GM18867 (cell line): ENCODE measurements around the gene PREP.
"Not testable (repeated sequence)": the region's sequence is repeated elsewhere in the genome, so short reads cannot be mapped to it uniquely, and the experiment has no call there.

Experiments
- ATAC-seq: cut with Tn5 transposase; IDR thresholded peaks from one replicate; pipeline ENCODE4 v1.9.1; 2021; ENCODE audit warnings: mild to moderate bottlenecking, moderate library complexity; ENCODE audit not compliant: unreplicated experiment

The PREP gene

DNA sequence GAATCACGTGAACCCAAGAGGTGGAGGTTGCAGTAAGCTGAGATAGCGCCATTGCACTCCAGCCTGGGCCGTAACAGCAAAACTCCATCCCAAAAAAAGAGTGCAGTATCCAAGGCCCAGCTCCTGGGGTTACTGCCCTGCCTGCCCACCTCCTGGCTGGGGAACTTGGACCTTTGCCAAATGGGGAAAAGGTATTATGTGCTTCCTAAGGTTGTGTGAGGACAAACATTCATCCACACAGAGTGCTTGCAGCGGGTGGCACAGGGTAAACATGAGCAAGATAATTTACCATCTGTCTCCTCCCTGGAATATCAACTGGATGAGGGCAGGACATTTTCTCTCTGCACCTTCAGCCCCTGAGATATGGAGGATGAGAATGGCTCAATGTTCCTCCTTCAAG is 128.2 kb downstream of the PREP start:
- ATAC-seq, result no peak

DNA sequence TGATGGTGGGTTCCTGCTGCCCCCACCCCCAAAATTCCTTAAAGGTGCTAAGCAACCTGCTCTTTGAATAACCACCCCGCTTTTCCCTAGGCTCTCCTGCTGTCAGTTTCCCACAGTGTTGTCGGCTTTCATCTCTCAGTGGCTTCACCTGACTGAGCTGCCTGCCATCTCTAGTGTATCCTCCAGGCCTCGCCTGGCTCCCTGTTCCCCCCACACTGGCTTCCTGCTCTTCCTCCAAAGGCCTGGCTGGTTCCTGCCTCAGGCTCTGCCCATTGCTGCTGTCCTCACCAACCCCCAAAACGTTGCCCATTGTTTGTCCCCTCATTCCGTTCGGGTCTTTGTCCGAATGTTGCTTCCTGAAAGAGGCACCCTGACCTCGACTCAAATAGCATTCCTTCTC is 129.3 kb downstream of the PREP start:
- no peak for ATAC-seq

DNA sequence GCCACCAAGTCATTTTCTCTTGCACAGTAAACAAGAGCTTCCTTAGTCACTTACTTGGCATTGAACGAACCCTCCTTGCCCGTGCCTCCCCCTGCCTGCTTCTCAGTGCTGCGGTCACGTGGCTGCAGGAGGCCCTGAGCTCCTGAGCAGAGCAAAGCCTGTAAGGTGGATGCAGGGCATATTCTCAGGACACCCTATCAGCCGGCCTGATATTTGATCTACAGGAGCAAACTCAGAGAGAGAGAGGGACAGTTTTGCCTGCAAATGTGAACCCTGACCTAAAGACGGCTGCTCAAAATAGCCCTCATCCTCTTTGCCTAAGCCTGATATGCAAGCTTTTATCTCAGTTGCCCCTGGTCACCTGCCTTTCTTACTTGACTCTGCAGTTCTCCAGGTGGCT is 130.1 kb downstream of the PREP start:
- ATAC-seq, result no peak

DNA sequence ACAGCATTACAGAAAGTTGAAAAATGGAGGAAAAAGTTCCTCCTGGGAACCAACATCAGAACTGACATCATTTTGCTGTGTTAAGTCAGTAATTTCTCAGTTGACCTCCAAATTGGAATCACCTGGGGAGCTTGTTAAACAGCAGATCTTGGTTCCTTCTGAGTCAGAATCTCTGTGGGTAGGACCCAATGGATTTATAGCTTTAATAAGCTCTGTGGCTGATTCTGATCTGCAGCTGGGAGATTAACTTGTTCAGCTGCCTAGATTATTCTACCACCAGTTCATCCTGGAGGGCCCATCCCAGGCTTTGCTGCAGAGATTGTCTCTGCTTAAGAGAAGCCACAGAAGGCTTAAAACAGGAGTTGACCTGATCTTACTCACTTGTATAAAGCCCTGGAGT is 132.4 kb downstream of the PREP start:
- no peak for ATAC-seq

DNA sequence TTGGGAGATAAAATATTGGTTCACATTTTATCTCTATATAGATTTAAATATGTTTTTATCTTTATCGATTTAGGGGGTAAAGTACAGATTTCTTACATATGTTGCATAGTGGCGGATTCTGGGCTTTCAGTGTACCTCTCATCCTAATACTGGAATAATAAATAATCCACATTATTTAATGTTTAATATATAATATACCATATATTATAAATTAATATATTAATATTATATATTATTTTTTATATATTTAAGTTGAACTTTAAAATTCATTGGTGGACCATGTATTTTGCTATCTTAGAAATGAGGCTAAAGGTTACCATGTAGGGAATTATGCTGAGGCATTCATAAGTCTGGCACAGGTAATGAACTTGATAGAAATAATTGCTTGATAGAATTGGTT is 133.5 kb downstream of the PREP start:
- no peak for ATAC-seq

DNA sequence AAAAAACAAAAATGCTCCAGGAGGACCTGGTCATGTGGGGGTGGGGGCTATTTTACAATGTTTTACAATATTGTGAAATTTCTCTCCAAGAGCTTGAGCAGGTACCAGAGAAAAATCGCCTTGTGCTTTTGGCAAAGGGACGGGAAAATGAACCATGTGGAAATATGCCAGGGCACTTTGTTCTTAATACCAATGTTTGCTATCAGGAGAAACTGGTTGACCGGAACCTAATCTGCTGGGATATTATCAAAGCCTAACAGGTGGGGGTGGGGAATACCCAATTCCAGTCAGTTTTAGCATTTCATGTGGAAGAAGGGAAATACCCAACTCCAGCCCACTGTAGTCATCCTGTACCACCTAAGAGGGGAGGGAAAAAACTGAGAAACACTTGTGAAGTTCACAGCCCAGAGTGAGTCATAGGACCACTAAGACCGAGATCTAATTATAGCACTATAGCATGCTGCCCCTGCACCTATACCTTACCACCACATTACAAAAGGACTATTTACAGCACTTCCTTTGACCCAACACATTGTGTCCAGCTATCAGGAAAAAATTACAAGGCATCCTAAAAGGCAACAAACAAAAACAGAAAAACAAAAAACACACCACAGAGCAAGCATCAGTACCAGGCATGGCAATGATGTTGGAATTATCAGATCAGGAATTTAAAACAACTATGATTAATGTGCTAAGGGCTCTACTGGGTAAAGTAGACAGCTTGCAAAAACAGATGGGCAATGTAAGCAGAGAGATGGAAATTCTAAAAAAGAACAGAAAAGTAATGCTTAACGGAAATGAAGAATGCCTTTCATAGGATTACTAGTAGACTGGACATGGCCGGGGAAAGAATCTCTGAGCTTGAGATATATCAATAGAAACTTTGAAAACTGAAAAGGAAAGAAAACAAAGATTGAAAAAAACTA is 138.9 kb downstream of the PREP start:
- no peak for ATAC-seq

DNA sequence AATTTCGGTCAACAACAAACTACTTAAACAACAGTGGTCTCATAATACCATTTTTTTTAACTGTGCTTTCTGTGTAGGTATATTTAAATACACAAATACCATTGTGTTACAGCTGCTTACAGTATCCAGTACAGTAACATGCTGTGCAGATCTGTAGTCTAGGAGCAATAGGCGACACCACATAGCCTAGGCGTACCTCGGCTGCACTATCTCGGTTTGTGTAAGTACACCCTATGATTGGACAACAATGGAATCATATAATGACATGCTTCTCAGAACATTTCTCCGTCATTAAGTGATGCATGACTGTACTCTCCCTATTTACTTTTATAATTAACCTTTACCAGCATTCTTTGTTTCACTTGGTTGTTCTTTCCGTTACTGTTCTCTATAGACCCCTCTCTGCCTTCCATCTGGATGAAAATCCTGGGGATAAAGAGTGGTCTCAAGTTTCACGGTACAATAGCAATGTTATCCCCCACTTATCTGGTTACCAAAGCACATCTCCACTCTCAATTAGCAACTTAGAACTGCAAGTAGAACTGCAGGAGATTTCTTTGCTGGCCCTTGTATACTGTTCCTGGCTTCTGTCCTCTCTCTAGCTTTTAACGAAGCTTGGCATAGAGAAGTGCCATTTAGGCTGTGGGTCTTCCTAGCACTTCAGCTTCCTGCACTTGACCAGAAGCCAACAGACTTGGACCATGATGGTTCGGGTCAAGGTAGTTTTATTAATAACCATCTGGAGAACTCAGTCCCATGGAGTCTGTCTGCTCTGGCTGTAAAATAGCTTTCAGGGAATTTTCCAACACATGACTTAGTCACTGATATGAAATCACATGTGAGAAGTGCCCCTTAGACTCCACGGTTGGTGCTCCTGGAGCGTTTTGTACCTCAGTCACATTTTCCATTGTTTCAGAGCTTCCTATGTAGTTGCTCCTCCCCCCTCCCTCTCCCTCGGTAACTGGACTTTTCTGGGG is 142.7 kb downstream of the PREP start:
- no peak for ATAC-seq

DNA sequence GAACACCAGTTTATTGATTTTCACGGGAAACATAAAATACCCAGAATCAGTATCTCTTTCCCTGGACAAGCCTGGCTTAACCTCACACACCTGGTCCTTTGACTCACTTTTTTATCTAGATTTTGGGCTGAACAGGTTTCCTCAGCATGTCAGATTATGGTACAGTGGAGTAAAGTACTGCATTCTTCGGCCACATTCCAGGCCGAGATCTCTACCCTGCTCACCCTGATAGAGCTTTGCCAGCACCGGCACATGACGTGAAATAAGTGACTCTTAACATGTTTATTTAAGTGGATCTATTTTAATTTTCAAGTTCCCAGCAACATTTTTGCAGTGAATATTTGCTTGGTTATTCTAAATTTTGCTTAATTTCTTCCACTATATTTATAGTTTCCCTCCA is 144.1 kb downstream of the PREP start:
- ATAC-seq, result no peak

DNA sequence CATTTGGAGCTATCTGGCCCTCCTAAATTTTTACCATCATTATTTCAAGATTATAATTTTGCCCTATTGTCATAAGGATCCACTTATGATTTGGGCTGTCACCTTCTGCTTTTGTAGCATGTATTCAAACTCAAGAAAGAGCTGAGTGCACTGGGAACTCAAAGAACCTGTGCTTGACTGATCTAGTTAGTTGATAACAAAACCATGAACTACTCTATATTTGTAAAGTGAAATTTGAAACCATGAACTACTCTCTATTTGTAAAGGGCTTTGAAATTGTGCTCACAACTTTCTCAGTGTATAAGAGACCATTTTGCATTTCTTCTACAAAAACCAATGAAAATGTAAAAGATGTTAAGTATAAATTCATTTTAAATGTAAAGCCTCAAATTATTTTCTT is 145.5 kb downstream of the PREP start:
- ATAC-seq, result peak; percentile 75

DNA sequence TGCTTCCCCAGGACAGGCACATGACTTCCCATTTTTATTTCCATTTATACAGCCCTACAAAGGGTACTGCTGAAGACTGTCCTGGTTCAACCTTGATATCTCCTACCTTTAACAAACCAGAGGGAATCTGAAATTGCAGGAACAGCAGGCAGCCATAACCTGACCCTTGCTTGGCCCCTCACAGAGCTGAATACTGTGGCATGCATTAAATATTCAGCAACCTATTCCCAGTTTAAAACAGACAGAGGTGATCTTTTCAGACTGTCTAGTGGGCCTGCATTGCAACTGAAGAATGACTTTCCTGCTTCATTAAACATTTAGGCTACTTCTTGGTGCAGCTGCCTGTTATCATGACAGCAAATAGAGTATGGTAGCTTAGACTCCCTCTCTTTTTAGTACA is 146.3 kb downstream of the PREP start:
- no peak for ATAC-seq

DNA sequence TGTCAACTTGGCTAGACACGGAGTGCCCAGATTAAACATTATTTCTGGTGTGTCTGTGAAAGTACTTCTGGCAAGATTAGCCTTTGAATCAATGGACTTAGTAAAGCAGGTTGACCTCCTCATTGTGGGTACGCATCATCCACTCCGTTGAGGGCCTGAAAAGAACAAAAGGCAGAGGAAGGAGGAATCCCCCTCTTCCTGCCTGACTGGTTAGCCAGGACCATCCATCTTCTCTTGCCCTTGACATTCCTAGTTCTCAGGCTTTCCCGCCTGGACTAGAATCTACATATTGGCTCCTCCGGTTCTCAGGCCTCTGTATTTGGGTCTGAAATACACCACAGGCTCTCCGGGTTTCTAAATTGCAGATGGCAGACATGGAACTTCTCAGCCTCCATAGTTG is 149.1 kb downstream of the PREP start:
- ATAC-seq, result no peak

DNA sequence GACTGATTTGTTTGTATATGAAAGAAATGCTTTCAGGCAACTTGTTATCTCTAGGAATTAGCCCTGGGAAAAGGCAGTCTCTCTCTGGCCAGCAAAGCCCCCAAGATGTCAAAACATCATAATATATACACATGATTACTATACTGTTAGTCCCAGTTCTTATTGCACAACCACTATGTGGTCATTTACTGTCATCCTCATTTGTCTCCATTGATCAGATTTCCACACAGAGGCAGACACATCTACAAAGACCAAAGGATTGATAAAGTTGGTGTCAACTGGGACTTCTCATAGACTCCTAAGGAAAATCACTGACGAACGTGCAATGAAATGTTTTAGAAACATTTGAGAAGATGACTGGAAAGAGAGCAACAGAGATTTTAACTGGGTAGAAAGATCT is 151.2 kb downstream of the PREP start:
- ATAC-seq, result no peak

DNA sequence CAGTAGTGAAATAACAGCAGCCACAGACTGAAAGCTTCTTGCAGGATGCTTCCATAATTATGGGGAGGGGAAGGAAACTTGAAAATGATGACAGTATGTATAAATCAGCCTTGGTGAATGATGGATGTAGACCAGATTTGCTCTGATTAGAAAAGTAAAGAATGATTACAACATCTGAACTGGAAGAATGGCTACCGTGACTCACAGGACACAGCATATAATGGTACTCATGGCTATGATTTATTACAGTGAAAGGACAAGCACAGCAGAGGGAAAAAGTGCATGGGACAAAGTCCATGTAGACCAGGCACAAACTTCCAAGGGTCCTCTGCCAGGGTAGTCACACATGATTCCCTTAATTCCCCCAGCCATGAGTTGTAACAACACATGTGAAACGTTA is 152.3 kb downstream of the PREP start:
- ATAC-seq, result no peak

DNA sequence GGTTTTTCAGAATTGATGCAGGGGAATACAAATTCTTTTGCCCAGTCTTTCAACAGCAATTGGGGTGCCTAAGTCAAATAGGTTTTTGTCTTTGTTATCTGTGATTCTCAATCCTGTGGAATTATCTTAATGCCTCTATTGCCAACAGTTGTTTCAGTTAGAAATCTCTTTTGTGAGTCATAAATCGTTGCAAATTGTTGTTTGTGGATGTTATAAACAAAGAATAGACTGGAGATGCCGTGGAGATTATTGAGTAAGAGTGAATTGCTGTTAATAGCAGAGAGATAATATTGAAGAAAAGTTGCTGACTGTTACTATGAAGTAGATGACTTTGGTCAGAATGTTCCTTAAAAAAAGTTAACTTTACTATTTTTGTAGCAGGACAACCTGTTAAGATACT is 159.4 kb downstream of the PREP start:
- no peak for ATAC-seq

DNA sequence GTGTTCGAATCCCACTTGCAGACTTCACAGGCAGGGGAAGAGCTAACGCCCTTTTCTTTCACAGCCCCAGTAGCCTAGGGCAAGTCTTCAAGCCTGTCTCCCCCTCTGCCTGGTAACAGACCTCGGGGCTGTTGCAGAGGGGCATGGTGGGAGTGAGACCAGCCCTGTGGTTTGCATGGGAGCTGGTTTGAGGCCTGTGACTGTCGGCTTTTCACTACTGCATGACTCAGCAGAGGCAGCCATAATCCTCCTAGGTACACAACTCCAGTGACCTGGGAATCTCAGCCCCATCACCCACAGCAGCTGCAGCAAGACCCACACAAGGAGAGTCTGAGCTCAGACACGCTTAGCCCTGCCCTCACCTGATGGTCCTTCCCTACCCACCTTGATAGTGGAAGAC is 167.7 kb downstream of the PREP start:
- no peak for ATAC-seq

DNA sequence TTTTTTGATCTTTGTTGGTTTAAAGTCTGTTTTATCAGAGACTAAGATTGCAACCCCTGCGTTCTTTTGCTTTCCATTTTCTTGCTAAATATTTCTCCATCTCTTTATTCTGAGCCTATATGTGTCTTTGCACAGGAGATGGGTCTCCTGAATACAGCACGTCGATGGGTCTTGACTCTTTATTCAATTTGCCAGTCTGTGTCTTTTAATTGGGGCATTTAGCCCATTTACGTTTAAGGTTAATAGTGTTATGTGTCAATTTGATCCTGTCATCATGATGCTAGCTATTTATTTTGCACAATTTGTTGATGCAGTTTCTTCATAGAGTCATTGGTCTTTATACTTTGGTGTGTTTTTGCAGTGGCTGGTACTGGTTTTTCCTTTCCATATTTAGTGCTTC is 171.1 kb downstream of the PREP start:
- not testable (repeated sequence) for ATAC-seq
